ENCODE measurements around the gene SLC25A26.
"Not testable (repeated sequence)": the region's sequence is repeated elsewhere in the genome, so short reads cannot be mapped to it uniquely, and the experiment has no call there.

The SLC25A26 gene

DNA sequence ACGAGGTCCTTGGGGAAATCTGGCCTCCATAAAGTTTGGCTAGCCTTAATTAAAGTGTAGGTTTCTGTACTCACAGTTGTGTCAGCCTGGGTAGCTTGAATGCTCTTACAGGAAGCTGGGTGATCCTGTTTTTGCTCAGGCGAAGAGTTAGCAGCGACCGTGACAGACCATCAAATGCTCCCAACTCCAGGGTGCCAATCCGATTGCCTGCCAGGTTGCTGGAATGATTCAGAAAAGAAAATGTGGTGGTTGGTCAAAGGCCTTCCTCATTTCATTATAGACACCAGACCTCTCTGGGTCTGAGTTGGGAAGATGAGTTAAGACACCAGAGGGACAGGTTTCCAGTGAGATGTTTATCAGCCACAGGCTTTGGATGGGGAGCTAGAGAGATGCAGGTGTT, 194.0 kb downstream of the SLC25A26 start:
- DNase-seq = no peak

DNA sequence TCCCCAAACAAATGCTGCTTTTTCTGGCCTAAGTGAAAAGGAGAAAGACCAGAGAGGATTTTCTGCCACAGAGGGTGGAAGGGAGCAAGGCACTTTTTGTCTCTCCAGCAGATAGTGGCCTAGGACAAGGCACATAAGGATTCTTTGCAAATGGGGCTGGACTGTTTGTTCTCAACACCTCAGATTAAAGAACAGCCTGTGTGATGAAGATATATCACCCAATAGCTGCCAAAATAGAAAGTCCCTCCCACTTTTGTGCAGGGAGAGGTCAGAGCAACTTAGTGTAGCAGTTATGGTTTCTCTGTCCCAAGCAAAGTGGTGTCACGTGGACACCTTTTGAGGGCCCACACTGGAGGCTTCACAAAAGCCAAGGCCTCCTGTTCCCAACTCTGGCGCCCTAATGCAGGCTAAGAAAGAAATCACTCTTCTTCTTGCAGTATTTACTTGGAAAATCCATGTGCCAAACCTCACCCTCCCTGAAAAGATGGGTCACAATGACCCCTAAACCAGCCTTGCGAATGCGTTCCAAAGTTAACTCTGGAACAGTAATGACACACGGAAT, 195.1 kb downstream of the SLC25A26 start:
- DNase-seq = no peak

DNA sequence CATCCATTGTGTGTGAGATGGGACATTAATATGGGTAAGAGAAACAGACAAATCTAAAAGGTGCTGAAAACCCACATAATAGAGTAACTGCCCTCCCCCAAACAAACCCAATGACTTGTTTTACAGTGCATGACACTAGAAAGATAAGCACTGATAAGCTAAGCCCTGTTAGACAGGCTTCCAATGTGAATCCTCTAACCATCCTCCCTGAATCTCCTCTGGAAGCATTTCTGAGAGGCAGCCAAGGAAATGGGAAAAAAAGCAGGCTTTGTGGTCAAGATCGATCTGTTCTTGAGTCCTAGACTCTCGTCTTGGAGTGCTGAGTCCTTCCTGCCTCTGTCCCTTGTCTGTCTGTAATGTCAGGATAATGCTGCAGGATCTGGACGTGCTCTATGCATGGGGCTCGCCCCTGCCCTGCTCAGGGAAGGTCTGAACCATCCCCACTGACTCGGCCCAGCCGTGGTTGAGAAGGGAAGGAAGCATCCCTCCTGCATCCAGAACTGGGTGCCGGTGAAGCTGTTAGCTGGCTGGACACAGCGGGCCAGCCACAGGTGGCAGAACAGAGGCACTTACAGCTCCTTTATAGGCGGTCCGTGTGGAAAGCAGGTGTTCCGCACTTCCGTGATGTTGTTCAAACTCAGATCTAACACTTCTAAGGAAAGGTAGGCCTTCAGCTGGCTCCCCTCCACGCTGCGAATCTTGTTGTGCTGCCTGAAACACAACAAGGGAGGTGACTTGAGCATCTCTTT, 195.9 kb downstream of the SLC25A26 start:
- DNase-seq = no peak

DNA sequence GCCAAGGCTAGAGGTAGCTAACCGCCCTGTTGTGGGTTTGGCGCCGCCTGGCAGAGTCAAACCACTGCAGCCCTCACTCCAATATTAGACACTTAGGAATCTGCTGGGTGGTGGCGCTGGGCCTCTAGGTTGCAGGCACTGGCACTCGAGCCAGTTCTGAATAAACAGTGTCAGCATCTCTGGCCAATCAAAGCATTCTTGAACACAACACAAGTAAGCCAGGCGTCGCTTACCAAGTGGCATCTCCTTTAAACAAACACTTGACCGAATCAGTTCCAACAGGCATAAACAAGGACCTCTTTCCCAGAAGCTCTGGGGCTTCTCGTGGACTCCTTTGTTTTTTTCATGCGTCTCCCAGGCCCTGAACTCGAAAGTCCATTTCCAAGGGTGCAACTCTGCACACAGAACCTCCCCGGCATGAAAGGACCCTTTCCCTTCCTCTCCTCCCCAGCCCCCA, 197.7 kb downstream of the SLC25A26 start:
- no peak for DNase-seq

DNA sequence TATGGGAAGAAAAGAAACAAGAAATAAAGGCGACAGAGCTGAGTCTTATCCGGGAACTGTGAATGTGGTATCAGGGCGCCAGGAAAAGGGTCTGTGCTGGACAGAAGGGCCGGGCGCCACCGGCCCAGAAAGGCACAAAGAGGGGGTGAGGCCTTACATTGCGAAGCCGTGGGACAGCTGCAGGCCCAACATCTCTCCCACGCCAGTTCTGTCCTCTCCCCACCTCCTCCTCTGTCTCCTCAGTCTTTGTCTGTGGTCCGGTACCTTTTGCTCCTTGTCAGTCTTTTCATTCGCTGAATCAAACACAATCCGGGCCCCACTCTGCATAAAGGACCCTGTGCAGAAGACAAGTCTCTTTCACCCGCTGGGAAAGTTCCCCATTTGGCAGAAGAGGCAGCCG, 198.2 kb downstream of the SLC25A26 start:
- DNase-seq = no peak

DNA sequence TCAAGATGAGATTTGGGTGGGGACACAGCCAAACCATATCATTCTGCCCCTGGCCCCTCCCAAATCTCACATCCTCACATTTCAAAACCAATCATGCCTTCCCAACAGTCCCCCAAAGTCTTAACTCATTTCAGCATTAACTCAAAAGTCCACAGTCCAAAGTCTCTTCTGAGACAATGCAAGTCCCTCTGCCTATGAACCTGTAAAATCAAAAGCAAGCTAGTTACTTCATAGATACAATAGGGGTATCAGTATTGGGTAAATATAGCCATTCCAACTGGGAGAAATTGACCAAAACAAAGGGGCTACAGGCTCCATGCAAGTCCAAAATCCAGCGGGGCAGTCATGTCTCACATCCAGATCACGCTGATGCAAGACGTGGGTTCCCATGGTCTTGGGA, 200.3 kb downstream of the SLC25A26 start:
- not testable (repeated sequence) for DNase-seq

DNA sequence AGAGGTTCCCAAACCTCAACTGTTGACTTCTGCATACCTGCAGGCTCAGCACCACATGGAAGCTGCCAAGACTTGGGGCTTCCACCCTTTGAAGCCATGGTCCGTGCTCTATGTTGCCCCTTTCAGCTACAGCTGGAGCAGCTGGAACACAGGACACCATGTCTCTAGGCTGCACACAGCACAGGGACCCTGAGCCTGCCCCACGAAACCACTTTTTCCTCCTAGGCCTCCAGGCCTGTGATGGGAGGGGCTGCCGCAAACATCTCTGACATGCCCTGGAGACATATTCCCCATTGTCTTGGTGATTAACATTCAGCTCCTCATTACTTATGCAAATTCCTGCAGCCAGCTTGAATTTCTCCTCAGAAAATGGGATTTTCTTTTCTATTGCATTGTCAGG, 201.1 kb downstream of the SLC25A26 start:
- not testable (repeated sequence) for DNase-seq

DNA sequence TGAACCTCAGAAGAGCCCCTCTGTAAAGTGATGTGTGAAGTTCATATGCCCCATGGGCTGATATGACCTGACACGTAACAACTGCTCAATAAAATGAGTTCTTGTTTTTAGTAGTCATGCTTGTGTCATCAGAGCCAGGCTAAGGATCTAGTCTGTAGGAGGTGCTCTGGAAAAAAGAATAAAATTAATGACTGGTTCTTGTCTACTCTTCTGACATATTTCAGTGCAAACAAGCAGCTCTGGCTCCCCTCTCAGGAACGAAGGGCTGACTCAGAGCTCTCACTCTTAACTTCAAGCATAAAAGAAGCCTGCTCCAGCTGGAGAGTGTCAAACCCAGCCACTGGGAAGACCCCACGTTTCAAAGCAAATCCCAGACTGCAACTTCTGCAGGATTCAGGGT, 203.0 kb downstream of the SLC25A26 start:
- DNase-seq = peak; percentile 13

DNA sequence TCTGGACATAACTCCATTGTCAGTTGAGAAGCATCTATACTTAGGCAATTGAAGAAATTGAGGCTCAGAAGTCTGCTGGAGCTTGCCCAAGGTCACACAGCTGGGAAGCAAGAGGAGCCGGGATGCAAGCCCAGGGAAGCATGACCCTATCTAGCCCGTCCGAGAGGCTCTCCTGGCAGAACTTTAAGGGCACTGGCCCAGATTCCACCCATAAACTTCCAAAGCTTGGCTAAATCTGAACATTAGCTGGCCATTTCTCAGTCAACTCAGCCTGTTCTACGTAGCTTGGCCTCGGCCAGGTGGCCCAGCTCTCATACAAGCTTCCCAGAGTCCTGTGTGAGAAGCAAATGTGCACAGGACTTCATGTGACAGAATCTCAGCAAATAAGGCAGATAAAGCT, 204.2 kb downstream of the SLC25A26 start:
- DNase-seq = no peak

DNA sequence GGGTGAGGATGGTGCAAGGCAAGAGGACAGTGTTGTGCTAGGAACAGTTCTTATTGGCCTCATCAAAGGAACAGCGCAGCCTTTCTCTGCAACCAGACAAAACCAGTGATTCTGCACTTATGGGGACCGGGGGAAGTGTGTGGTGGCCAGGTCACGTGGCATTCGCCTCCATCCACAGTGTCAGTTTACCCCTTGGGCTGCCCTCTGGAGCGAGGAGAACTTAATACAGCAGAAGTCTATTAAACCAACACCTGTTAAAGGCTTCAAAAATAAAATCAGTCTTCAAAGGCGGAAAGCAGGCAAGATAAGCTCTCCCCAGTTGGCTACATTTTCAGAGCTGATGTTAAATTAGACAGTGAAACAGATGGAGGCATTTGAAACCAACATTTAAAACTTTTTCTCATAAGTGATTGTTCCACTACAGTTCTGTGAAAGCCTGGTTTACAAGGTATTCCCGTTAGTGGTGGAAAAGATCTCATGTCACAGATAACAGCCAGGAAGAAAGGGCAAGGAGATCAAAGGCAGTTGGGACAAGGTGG, 204.8 kb downstream of the SLC25A26 start:
- no peak for DNase-seq

DNA sequence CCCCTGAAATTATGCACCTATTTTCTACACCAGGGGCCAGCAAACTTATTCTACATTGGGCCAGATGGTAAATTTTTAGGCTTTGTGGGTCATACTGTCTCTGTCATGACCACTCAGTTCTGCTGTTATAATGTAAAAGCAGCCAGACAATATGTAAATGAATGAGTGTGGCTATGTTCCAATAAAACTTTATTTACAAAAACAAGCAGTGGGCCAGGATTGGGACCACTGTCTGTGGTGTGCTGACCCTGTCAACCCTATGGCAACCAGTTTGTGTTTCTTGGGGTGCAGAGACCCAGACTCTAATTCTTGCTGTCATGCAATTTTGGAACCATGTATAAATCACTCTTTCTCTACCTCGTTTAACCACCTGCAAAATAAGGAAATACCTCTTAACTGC, 205.3 kb downstream of the SLC25A26 start:
- DNase-seq = no peak

DNA sequence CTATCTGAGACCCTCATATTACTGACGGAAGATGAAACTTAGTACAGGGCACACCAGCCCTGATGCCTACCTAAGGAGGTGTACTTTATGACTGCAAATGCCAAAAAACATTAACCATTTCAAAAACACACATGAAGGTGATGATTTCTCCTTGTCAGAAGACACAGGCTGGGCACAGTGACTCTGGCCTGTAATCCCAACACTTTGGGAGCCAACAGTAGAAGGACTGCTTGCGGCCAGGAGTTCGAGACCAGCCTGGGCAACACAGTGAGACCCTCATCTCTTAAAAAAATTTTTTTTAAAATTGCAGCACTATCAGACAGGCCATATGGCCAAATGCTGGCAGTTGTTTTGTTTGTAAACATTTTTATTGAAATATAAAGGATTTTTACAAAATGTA, 206.6 kb downstream of the SLC25A26 start:
- no peak for DNase-seq

DNA sequence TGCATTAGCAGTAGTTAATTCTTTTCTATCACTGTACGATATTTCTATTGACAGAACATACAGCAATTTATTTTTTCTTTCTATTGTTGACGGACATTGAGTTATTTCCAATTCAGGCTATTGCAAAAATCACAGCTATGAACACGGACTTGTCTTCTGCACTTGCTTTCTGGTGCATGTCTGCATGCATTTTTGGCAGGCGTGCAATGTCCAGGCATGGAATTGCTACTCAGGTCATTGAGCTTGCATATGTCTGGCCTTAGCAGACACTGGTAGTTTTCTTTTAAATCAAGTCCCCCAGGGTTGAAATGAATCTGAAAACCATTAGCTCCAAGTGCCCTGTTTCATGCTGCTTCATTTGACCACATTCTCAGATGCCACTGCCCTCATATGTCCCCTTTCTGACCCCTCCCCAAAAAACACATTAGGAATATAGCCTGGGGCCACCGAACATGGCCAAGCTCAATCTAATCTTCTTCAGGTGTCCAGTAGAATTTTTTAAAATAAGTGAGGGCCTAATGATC, 207.2 kb downstream of the SLC25A26 start:
- DNase-seq = no peak
